Osteocyte (in vitro differentiated cells): Measurements from ENCODE around the gene MRRF. TPM values are rescaled to one million over a fixed set of nuclear protein-coding genes. Genes with fewer than 3 reads are reported as not detected.
"Not testable (repeated sequence)": the region's sequence is repeated elsewhere in the genome, so short reads cannot be mapped to it uniquely, and the experiment has no call there.

Experiments used
- DNase-seq: peaks from one replicate; pipeline ENCODE4 v3.0.0; 2021; ENCODE audit warnings: mixed read lengths; ENCODE audit not compliant: unreplicated experiment; ENCODE audit errors: extremely low spot score
- H3K27ac Mint-ChIP-seq: one replicate; pipeline ENCODE4 v1.8.0; 2021; ENCODE audit warnings: mild to moderate bottlenecking, mixed read lengths; ENCODE audit not compliant: unreplicated experiment
- H3K27me3 Mint-ChIP-seq: one replicate; pipeline ENCODE4 v1.8.0; 2021; ENCODE audit warnings: mixed read lengths; ENCODE audit not compliant: unreplicated experiment
- H3K36me3 Mint-ChIP-seq: one replicate; pipeline ENCODE4 v1.8.0; 2021; ENCODE audit warnings: mixed read lengths; ENCODE audit not compliant: unreplicated experiment
- H3K4me1 Mint-ChIP-seq: one replicate; pipeline ENCODE4 v1.8.0; 2021; ENCODE audit warnings: mixed read lengths; ENCODE audit not compliant: unreplicated experiment
- H3K4me3 Mint-ChIP-seq: one replicate; pipeline ENCODE4 v1.8.0; 2021; ENCODE audit warnings: mild to moderate bottlenecking, moderate library complexity, mixed read lengths; ENCODE audit not compliant: unreplicated experiment
- H3K9me3 Mint-ChIP-seq: one replicate; pipeline ENCODE4 v1.8.0; 2021; ENCODE audit warnings: mixed read lengths; ENCODE audit not compliant: unreplicated experiment
- total RNA-seq: library from RNA; stranded (reverse); gene quantifications from 2 replicates; pipeline ENCODE4 v1.2.1, GENCODE V29; 2021
- TF ChIP-seq, protein P1 (sequence below): fragments of 200-600 bp; sonication (generic); IDR thresholded peaks from 2 replicates; pipeline ENCODE4 v1.5.0; 2021; ENCODE audit warnings: antibody characterized with exemption, mild to moderate bottlenecking, moderate library complexity

Gene MRRF
- total RNA-seq, 1 donor from 2014 or later = 26.0 TPM

DNA sequence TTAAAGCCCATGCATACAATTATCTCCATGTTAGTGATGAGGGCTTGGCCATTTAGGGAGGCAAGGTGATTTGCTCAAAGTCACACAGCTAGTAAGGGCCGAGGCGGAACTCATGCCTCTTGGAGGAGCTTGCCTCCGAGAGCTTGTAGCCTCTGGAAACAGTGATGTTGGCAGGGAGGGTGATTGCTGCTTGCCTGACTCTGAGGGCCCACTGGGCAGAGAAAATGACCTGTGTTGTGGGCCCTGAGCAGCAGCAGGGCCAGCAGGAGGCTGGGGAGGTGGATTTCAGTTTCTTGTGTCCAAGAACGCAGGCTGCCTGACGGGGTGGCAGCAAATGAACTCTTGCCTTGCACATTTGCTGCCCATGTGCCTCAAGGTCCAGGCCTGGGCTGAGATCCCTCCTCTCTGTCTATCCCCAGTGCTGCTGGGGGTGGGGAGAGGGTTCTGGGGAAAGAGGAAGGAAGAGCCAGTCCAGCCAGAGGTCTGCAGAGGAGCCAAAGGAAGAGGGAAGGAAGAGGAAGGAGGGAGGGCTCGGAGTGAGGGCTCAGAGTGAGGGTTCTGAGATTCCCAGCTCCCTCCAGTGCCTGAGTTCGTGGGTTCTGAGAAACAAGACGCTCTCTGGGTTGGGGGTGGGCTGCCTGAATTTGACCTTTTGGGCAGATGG, 90.0 kb downstream of the MRRF start:
- no peak for DNase-seq
- peaks cover 6% of the 10 kb centered on the region for H3K9me3 Mint-ChIP-seq
- no peak overlapping the region for H3K27ac Mint-ChIP-seq
- peaks cover 12% of the 10 kb centered on the region for H3K27me3 Mint-ChIP-seq
- no peaks in the 10 kb centered on the region for H3K36me3 Mint-ChIP-seq
- no peak overlapping the region for H3K4me3 Mint-ChIP-seq
- no peaks in the 10 kb centered on the region for H3K4me1 Mint-ChIP-seq
- TF ChIP-seq, protein P1, sequence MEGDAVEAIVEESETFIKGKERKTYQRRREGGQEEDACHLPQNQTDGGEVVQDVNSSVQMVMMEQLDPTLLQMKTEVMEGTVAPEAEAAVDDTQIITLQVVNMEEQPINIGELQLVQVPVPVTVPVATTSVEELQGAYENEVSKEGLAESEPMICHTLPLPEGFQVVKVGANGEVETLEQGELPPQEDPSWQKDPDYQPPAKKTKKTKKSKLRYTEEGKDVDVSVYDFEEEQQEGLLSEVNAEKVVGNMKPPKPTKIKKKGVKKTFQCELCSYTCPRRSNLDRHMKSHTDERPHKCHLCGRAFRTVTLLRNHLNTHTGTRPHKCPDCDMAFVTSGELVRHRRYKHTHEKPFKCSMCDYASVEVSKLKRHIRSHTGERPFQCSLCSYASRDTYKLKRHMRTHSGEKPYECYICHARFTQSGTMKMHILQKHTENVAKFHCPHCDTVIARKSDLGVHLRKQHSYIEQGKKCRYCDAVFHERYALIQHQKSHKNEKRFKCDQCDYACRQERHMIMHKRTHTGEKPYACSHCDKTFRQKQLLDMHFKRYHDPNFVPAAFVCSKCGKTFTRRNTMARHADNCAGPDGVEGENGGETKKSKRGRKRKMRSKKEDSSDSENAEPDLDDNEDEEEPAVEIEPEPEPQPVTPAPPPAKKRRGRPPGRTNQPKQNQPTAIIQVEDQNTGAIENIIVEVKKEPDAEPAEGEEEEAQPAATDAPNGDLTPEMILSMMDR = no peak

- Mint-ChIP-seq H3K9me3 (peaks cover 6% of the 10 kb centered on the region), H3K27ac (no peak overlapping the region), H3K27me3 (peaks cover 7% of the 10 kb centered on the region), H3K4me3 (no peak overlapping the region), H3K4me1 (peaks cover 7% of the 10 kb centered on the region), H3K36me3 (no peaks in the 10 kb centered on the region)
- TF ChIP-seq, protein P1 = no peak
- DNase-seq = no peak
These were observed 90.7 kb downstream of the MRRF start for GRCh38 chr9:122355336-122355875.

GRCh38 chr9:122356627-122357026, 91.9 kb downstream of the MRRF start:
- TF ChIP-seq, protein P1 = peak; percentile 35
- peaks cover 11% of the 10 kb centered on the region for H3K4me1 Mint-ChIP-seq
- no peak overlapping the region for H3K4me3 Mint-ChIP-seq
- H3K36me3 Mint-ChIP-seq = no peaks in the 10 kb centered on the region
- no peak overlapping the region for H3K27ac Mint-ChIP-seq
- H3K27me3 Mint-ChIP-seq = peaks cover 7% of the 10 kb centered on the region
- H3K9me3 Mint-ChIP-seq = peaks cover 6% of the 10 kb centered on the region
- no peak for DNase-seq

DNA sequence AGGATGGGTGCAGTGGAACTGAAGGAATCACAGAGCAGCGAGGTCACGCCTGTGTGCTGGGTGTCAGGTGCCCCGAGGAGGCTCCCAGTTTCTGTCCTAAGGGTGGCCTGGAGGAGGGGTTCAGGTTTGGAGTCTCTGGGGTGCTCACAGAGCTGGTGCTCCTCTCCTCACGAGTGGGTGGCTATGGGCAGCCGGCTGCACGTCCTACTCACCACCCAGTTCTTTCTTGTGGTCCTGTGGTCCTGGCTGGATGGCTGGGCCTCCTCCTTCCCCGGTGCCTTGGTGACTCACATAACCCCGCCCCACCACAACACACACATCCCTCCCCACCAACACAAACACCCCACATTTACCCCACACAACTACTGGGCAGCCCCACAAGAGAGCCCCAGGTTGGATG, 96.2 kb downstream of the MRRF start:
- Mint-ChIP-seq H3K4me3 (no peak overlapping the region), H3K4me1 (peaks cover 11% of the 10 kb centered on the region), H3K9me3 (peaks cover 6% of the 10 kb centered on the region), H3K27ac (peak overlapping the region; percentile 6), H3K27me3 (peaks cover 3% of the 10 kb centered on the region), H3K36me3 (no peaks in the 10 kb centered on the region)
- TF ChIP-seq, protein P1 = no peak
- no peak for DNase-seq

DNA sequence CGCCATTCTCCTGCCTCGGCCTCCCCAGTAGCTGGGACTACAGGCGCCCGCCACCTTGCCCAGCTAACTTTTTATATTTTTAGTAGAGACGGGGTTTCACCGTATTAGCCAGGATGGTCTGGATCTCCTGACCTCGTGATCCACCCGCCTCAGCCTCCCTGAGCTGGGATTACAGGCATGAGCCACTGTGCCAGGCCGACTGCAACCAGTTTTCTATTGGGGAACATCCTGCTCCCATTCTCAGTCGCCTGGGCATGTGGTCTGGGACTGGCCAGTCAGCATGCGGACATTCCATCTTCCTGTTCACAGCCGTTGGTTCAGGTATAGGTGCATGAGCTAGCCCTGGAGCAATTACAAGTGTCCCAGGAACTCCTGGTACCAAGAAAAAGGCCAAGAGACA, 98.4 kb downstream of the MRRF start:
- H3K4me1 Mint-ChIP-seq = peaks cover 11% of the 10 kb centered on the region
- DNase-seq, H3K9me3 Mint-ChIP-seq, H3K27me3 Mint-ChIP-seq, H3K36me3 Mint-ChIP-seq, H3K27ac Mint-ChIP-seq, H3K4me3 Mint-ChIP-seq: not testable (repeated sequence)
